HG02588 (cell line): Measurements from ENCODE around the gene KLHL30.

ENCODE experiments used
- ATAC-seq: cut with Tn5 transposase; IDR thresholded peaks from one replicate; pipeline ENCODE4 v1.9.1; 2021; ENCODE audit warnings: mild to moderate bottlenecking, moderate library complexity; ENCODE audit not compliant: unreplicated experiment

Gene KLHL30

GRCh38 chr2:238144262-238144661, 5.8 kb downstream of the KLHL30 start:
- no peak for ATAC-seq

GRCh38 chr2:238145046-238145445, 6.6 kb downstream of the KLHL30 start:
- no peak for ATAC-seq

GRCh38 chr2:238145851-238146250, 7.4 kb downstream of the KLHL30 start:
- no peak for ATAC-seq

GRCh38 chr2:238146884-238147544, 8.5 kb downstream of the KLHL30 start:
- ATAC-seq: no peak

GRCh38 chr2:238148981-238149380, 10.5 kb downstream of the KLHL30 start:
- ATAC-seq: no peak

GRCh38 chr2:238149841-238150572, 11.5 kb downstream of the KLHL30 start:
- no peak for ATAC-seq

- ATAC-seq: no peak
These were observed 12.2 kb downstream of the KLHL30 start for GRCh38 chr2:238150686-238151085.

- no peak for ATAC-seq
These were observed 12.7 kb downstream of the KLHL30 start for GRCh38 chr2:238151205-238151604.

- ATAC-seq: no peak
These were observed 13.3 kb downstream of the KLHL30 start for GRCh38 chr2:238151628-238152235.

GRCh38 chr2:238152771-238153688, 14.6 kb downstream of the KLHL30 start:
- ATAC-seq: no peak

- no peak for ATAC-seq
These were observed 16.1 kb downstream of the KLHL30 start for GRCh38 chr2:238154570-238154969.

- no peak for ATAC-seq
These were observed 16.7 kb downstream of the KLHL30 start for GRCh38 chr2:238155051-238155760.

- no peak for ATAC-seq
These were observed 17.6 kb downstream of the KLHL30 start for GRCh38 chr2:238155761-238156694.

- ATAC-seq: no peak
These were observed 19.1 kb downstream of the KLHL30 start for GRCh38 chr2:238157506-238158017.

- ATAC-seq: no peak
These were observed 19.6 kb downstream of the KLHL30 start for GRCh38 chr2:238158018-238158508.

- ATAC-seq: no peak
These were observed 20.1 kb downstream of the KLHL30 start, which contains the start of gene ERFE for GRCh38 chr2:238158509-238159070. TSS of gene ERFE (plus strand) at chr2:238158970. CDS start at chr2:238159008, 38 bp downstream.

- ATAC-seq: no peak
These were observed 20.6 kb downstream of the KLHL30 start for GRCh38 chr2:238159071-238159539.

GRCh38 chr2:238159661-238160205, 21.3 kb downstream of the KLHL30 start:
- ATAC-seq: no peak
